Cardiac fibroblast (primary cell): ENCODE measurements around the gene KIF4A.

Experiments
- DNase-seq, 2 donors: peaks; one replicate each; pipeline versions ENCODE4 v3.0.0 to v3.0.0-alpha.2; 2010; ENCODE audit warnings: low read depth in 2 of 2
- H3K4me3 ChIP-seq, 2 donors: replicated peaks in 1 of 2; 1 replicate in 1 of 2; 2 replicates in 1 of 2; pipeline ENCODE4 v1.5.1; 2011; ENCODE audit warnings: low read depth in 2 of 2, low read length in 2 of 2, mild to moderate bottlenecking in 2 of 2, moderate library complexity in 1 of 2
- TF ChIP-seq, protein P1 (sequence below): IDR thresholded peaks from one replicate; pipeline ENCODE4 v1.5.1; 2011; ENCODE audit warnings: low read depth, mild to moderate bottlenecking, low read length, inconsistent platforms

Gene KIF4A

GRCh38 chrX:70455366-70456202 is 165.7 kb downstream of the KIF4A start:
- H3K4me3 ChIP-seq, result peak overlapping the region; percentile 49 to 55
- DNase-seq, result no peak
- TF ChIP-seq, protein P1, sequence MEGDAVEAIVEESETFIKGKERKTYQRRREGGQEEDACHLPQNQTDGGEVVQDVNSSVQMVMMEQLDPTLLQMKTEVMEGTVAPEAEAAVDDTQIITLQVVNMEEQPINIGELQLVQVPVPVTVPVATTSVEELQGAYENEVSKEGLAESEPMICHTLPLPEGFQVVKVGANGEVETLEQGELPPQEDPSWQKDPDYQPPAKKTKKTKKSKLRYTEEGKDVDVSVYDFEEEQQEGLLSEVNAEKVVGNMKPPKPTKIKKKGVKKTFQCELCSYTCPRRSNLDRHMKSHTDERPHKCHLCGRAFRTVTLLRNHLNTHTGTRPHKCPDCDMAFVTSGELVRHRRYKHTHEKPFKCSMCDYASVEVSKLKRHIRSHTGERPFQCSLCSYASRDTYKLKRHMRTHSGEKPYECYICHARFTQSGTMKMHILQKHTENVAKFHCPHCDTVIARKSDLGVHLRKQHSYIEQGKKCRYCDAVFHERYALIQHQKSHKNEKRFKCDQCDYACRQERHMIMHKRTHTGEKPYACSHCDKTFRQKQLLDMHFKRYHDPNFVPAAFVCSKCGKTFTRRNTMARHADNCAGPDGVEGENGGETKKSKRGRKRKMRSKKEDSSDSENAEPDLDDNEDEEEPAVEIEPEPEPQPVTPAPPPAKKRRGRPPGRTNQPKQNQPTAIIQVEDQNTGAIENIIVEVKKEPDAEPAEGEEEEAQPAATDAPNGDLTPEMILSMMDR, result no peak

- DNase-seq, result no peak
- TF ChIP-seq, protein P1, result no peak
Observed at GRCh38 chrX:70456256-70456655, 166.4 kb downstream of the KIF4A start.

GRCh38 chrX:70461026-70461425 is 171.1 kb downstream of the KIF4A start:
- TF ChIP-seq, protein P1, result no peak
- H3K4me3 ChIP-seq, result no peak overlapping the region
- DNase-seq, result no peak

More at GRCh38 chrX:70456256-70456655, 166.4 kb downstream of the KIF4A start:
- no peak overlapping the region for H3K4me3 ChIP-seq

- DNase-seq, result no peak
- TF ChIP-seq, protein P1, result no peak
- H3K4me3 ChIP-seq, result no peak overlapping the region
Observed at GRCh38 chrX:70464051-70464450, 174.1 kb downstream of the KIF4A start.

- DNase-seq, result no peak
- H3K4me3 ChIP-seq, result no peak overlapping the region
- TF ChIP-seq, protein P1, result no peak
Observed at GRCh38 chrX:70466968-70467367, 177.1 kb downstream of the KIF4A start.

- no peak overlapping the region for H3K4me3 ChIP-seq
- TF ChIP-seq, protein P1, result no peak
- no peak for DNase-seq
Observed at GRCh38 chrX:70468709-70469108, 178.8 kb downstream of the KIF4A start.
